Uterus (tissue), 4 donors: ENCODE results near the gene ERVK3-1. TPM values are rescaled to one million over a fixed set of nuclear protein-coding genes. Genes with fewer than 3 reads are reported as not detected.

Experiments
- DNase-seq, 2 donors: peaks; one replicate each; pipeline ENCODE4 v3.0.0-alpha.2; 2019 to 2020
- H3K27ac ChIP-seq, 2 donors: fragments of 200-600 bp; sonication (generic); 1 replicate in 1 of 2; 2 replicates in 1 of 2; pipeline ENCODE4 v1.5.1; 2016 to 2018
- H3K27me3 ChIP-seq, 2 donors: fragments of 200-600 bp; sonication (generic); one replicate each; pipeline ENCODE4 v1.5.1; 2018 to 2019; ENCODE audit warnings: control low read depth in 1 of 2
- H3K36me3 ChIP-seq, 2 donors: fragments of 200-600 bp; sonication (generic); one replicate each; pipeline ENCODE4 v1.5.1; 2019; ENCODE audit warnings: control low read depth in 1 of 2
- H3K4me1 ChIP-seq, 2 donors: fragments of 200-600 bp; sonication (generic); one replicate each; pipeline ENCODE4 v1.5.1; 2018 to 2019; ENCODE audit warnings: control low read depth in 1 of 2
- H3K4me3 ChIP-seq, 2 donors: fragments of 200-600 bp; sonication (generic); 1 replicate in 1 of 2; 2 replicates in 1 of 2; pipeline ENCODE4 v1.5.1; 2018 to 2019; ENCODE audit warnings: mild to moderate bottlenecking in 1 of 2
- H3K9me3 ChIP-seq, 2 donors: fragments of 200-600 bp; sonication (generic); one replicate each; pipeline ENCODE4 v1.5.1; 2019; ENCODE audit warnings: control low read depth in 1 of 2
- POLR2A ChIP-seq, 2 donors: fragments of 450-650 bp; IDR thresholded peaks; one replicate each; pipeline ENCODE4 v1.6.1; 2016; ENCODE audit warnings: antibody characterized with exemption in 2 of 2, mild to moderate bottlenecking in 1 of 2, moderate library complexity in 1 of 2
- intact Hi-C: fragments of 100-400 bp; cut with DNase I; formaldehyde crosslinking; loops from one replicate; pipeline ENCODE4 v1.15.1; 2023; ENCODE audit warnings: low total_unique reads
- total RNA-seq, 4 donors: library from RNA; depleted of rRNA in 3 of 4; stranded (reverse); fragments of >200 nt in 3 of 4; gene quantifications; one replicate each; pipeline versions ENCODE4 v1.1.0 to v1.2.4, GENCODE V29; 2014 to 2023
- TF ChIP-seq, protein P1 (sequence below), 4 experiments: fragments of 200-600 bp in 2 of 4; fragments of 450-650 bp in 2 of 4; sonication (generic) in 2 of 4; IDR thresholded peaks; one replicate each; pipeline ENCODE4 v1.5.1; 2016 to 2019; ENCODE audit warnings: antibody characterized with exemption in 4 of 4, mild to moderate bottlenecking in 2 of 4, moderate library complexity in 1 of 4
- donor health status: DM: yes; HTN: yes; CAD: no.

Gene ERVK3-1
- total RNA-seq, 4 donors from 2014 or later, result 27.1 to 62.1 (median 39.2) TPM

DNA sequence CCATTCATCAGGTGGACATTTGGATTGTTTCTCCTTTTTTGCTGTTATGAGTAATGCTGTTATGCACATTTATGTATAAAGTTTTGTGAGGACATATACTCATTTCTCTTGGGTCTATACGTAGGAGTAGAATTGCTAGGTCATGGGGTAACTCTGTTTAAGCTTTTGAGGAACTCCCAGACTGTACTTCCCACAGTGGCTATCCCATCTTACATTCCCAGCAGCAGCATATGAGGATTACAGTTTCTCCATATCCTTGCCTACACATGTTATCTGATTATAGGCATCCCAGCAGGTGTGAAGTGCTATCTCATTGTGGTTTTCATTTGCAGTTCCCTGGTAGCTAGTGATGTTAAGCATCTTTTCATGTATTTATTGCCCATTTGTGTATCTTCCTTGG, 27.5 kb downstream of the ERVK3-1 start:
- TF ChIP-seq, protein P1, sequence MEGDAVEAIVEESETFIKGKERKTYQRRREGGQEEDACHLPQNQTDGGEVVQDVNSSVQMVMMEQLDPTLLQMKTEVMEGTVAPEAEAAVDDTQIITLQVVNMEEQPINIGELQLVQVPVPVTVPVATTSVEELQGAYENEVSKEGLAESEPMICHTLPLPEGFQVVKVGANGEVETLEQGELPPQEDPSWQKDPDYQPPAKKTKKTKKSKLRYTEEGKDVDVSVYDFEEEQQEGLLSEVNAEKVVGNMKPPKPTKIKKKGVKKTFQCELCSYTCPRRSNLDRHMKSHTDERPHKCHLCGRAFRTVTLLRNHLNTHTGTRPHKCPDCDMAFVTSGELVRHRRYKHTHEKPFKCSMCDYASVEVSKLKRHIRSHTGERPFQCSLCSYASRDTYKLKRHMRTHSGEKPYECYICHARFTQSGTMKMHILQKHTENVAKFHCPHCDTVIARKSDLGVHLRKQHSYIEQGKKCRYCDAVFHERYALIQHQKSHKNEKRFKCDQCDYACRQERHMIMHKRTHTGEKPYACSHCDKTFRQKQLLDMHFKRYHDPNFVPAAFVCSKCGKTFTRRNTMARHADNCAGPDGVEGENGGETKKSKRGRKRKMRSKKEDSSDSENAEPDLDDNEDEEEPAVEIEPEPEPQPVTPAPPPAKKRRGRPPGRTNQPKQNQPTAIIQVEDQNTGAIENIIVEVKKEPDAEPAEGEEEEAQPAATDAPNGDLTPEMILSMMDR (IDR thresholded peaks at IDR 0.05), result no peak
- no peak for TF ChIP-seq POLR2A (IDR thresholded peaks at IDR 0.05)
- H3K4me1 ChIP-seq, result peaks cover 0 to 4% of the 10 kb centered on the region in 2 donors
- no peaks in the 10 kb centered on the region for H3K9me3 ChIP-seq
- no peak for DNase-seq
- H3K27ac ChIP-seq, result no peak overlapping the region
- H3K4me3 ChIP-seq, result no peak overlapping the region
- H3K27me3 ChIP-seq, result no peaks in the 10 kb centered on the region
- intact Hi-C loops, result no loop called here
- H3K36me3 ChIP-seq, result no peaks in the 10 kb centered on the region

DNA sequence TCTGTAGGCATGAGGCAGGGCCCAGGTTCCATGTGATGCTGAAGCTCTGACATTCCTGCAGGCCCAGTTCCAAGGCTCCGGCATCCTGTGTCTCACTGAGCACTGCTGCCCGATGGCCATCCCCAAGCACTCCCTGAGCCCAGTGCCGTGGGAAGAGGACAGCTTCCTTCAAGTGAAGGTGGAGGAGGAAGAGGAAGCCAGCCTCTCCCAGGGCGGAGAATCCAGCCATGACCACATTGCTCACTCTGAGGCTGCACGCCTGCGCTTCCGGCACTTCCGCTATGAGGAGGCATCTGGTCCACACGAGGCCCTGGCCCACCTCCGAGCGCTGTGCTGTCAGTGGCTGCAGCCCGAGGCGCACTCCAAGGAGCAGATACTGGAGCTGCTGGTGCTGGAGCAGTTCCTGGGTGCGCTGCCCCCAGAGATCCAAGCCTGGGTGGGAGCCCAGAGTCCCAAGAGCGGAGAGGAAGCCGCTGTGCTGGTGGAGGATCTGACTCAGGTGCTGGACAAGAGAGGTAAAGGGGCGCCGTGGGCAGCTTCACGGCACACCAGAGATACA, 29.6 kb downstream of the ERVK3-1 start:
- Histone ChIP-seq H3K4me1 (no peaks in the 10 kb centered on the region), H3K4me3 (no peak overlapping the region), H3K9me3 (no peaks in the 10 kb centered on the region), H3K27me3 (no peaks in the 10 kb centered on the region), H3K27ac (no peak overlapping the region), H3K36me3 (no peaks in the 10 kb centered on the region)
- intact Hi-C loops, result no loop called here
- TF ChIP-seq, protein P1 (IDR thresholded peaks at IDR 0.05), result no peak
- TF ChIP-seq POLR2A (IDR thresholded peaks at IDR 0.05), result no peak
- DNase-seq, result no peak

DNA sequence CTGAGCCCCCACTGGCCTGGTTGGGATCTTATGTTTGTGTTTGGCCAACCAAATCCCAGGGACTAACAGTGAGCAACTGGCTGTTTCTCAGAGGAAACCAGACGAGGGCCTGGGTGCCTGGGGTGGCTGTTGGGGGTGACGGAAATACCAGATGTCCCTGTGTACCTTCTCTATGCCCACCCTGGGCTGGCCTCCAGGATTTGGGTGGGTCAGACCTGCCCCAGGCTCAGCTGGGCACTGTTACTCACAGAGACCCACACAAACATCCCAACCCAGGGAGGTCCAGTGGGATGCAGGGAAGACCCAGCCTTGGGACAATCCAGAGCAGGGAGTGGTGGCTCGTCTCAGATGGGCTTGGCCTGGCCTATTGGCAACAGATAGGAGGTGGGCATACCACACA, 30.5 kb downstream of the ERVK3-1 start:
- Histone ChIP-seq H3K36me3 (no peaks in the 10 kb centered on the region), H3K27ac (no peak overlapping the region), H3K27me3 (no peaks in the 10 kb centered on the region), H3K4me1 (no peaks in the 10 kb centered on the region), H3K9me3 (no peaks in the 10 kb centered on the region), H3K4me3 (no peak overlapping the region)
- no peak for DNase-seq
- TF ChIP-seq, protein P1 (IDR thresholded peaks at IDR 0.05), result no peak
- no peak for TF ChIP-seq POLR2A (IDR thresholded peaks at IDR 0.05)
- intact Hi-C loops, result no loop called here

DNA sequence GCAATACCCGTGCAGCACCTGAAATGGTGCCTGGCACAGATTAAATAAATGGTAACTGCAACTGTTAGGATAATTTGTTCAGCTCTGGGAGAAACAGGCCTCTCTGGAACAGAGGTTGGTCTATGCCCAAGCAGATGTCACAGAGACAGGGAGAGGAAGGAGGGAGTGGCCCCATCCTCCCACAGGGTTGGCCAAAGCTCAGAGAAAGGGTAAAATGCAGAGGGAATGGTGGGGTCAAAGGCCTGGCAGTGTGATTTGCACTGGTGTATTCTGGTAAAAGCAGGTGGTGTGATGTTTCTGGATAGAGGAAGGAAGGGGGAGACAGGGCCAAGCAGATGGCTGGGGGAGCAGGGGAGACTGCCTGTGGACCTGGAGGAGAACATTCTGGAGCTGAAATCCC, 31.0 kb downstream of the ERVK3-1 start:
- Histone ChIP-seq H3K27me3 (no peaks in the 10 kb centered on the region), H3K4me1 (no peaks in the 10 kb centered on the region), H3K36me3 (no peaks in the 10 kb centered on the region), H3K9me3 (no peaks in the 10 kb centered on the region), H3K27ac (no peak overlapping the region), H3K4me3 (no peak overlapping the region)
- intact Hi-C loops, result no loop called here
- DNase-seq, result no peak
- TF ChIP-seq POLR2A (IDR thresholded peaks at IDR 0.05), result no peak
- TF ChIP-seq, protein P1 (IDR thresholded peaks at IDR 0.05), result no peak

DNA sequence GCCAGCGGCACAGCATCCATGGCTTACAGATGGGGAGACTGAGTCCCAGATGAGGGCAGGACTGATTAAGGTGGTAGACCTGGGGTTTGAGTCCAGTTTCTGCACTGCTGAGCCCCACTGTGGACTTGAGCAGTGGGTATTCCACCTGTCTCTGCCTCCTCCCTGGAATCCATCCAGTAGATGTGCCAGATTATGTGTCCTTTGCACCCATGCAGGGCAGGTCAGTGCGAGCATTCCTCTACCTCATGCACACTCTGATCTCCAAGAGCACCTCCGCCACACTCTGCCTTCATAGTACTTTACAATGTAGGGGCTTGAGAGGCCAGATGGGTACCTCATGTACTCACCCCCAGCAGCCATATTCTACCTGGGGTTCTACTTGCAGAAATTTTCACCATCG, 31.6 kb downstream of the ERVK3-1 start:
- no peak for DNase-seq
- Histone ChIP-seq H3K4me3 (no peak overlapping the region), H3K36me3 (no peaks in the 10 kb centered on the region), H3K4me1 (no peaks in the 10 kb centered on the region), H3K9me3 (no peaks in the 10 kb centered on the region), H3K27ac (no peak overlapping the region), H3K27me3 (no peaks in the 10 kb centered on the region)
- TF ChIP-seq POLR2A (IDR thresholded peaks at IDR 0.05), result no peak
- TF ChIP-seq, protein P1 (IDR thresholded peaks at IDR 0.05), result no peak
- intact Hi-C loops, result no loop called here
